NCI-H2081 treated with DMSO at 0.1 percent for 48 hours (cell line): ENCODE measurements around the gene PRKCZ.
"Not testable (repeated sequence)": the region's sequence is repeated elsewhere in the genome, so short reads cannot be mapped to it uniquely, and the experiment has no call there.

ENCODE experiments used
- DNase-seq: peaks from one replicate; lab custom pipeline; 2025; lab: John Stamatoyannopoulos, UW

PRKCZ gene

DNA sequence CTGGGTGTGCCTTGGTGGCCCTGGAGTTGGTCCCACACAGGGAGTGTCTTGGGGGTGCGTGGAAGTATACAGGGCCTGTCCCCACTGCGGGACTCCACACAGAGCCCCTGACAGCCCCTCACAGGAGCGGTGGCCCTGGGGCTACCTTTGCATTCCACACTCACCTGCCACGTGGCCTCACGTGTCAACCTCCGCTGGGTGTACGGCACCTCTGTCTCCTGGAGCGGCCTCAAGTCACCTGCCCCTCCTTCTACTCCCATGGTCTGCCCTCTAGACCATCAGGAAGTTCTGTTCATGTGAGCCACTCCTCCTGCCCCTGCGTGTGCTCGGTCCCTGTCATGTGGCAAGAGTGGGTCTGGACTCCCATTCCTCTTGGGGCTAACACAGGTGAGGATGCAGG lies 85.7 kb downstream of the PRKCZ start:
- no peak for DNase-seq

- no peak for DNase-seq
Measured at GRCh38 chr1:2136386-2137235, 86.4 kb downstream of the PRKCZ start.

- no peak for DNase-seq
Measured at GRCh38 chr1:2137257-2138121, 87.3 kb downstream of the PRKCZ start.

GRCh38 chr1:2139156-2139555 lies 88.9 kb downstream of the PRKCZ start:
- not testable (repeated sequence) for DNase-seq

- DNase-seq: no peak
Measured at GRCh38 chr1:2141025-2141424, 90.8 kb downstream of the PRKCZ start.

DNA sequence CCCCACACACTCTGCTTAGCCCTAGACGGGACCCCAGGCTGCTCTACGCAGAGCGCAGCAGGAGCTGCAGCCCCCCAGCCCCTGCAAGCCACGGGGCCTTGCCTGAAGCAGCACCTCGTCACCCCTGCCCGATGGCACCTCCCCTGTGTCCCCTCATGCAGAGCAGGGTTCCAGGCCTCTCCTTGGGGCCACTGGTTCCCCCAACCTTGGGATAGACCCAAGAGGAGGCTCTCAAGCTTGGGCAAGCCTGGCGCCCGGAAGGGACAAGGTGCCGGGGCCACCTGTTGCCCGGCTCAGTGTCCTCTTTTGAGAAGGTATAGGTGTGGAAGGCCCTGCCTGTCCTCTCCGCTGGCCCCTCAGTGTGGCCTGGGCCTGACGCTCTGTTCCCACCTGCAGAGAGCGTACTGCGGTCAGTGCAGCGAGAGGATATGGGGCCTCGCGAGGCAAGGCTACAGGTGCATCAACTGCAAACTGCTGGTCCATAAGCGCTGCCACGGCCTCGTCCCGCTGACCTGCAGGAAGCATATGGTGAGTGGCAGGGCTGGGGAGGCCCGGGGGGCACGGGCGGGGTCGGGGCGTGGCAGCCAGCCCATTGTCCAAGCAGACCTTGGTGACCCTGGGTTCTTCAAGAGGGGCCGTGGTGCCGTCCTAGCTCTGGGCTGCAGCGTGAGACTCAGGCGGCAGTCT lies 93.7 kb downstream of the PRKCZ start:
- no peak for DNase-seq

GRCh38 chr1:2144501-2145090 lies 94.4 kb downstream of the PRKCZ start:
- DNase-seq: no peak

DNA sequence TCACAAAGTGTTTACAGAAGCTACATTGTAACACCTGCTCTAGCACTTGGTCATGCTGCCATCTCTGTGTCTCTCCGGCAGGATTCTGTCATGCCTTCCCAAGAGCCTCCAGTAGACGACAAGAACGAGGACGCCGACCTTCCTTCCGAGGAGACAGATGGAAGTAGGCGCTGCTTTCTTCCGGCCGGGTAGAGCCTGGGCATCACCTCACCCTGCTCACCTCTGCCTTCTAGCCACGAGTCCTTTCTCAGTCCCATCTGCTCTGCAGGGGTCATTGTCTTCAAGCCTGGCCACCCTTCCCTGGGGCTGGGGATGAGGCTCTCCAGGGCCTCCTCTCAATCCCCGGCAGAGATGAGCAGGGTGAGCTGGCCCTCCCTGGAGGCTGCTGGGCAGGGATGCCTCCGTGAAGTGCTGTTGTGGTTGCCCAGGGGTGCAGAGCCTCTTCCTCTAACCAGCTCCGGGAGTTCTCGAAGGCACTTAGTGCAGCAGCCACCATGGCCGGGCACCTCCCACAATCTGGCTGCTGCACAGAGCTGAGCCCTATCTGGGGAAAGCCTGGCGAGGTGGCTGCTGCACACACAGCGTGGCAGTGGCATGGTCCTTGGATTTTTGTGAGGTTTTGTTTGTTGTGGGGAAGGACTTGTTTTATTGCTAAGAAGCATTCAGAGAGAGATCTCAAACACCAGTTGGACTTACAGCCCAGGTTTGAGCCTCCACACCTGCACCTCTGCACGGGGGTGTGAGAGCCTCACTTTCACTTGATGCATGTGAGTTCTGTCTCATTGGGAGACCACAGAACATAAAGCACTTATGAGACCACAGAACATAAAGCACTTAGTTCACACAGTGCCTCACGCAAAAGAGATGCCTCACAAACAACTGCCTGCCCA lies 96.0 kb downstream of the PRKCZ start:
- DNase-seq: no peak

DNA sequence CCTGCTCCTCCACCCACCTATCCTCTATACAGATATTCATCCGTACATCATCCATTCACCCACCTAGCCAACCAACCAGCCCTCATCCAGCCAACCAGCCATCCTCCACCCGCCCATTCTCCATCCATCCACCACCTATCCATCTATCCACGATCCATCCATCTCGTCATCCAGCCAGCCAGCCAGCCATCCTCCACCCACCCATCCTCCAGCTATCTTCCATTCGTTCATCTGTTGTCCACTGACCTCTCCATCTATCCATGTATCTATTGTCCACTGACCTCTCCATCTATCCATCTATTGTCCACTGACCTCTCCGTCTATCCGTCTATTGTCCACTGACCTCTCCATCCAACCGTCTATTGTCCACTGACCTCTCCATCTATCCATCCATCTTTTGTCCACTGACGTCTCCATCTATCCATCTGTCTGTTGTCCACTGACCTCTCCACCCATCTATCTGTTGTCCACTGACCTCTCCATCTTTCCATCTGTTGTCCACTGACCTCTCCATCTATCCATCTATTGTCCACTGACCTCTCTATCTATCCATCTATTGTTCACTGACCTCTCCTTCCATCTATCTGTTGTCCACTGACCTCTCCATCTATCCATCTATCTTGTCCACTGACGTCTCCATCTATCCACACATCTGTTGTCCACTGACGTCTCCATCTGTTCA lies 96.8 kb downstream of the PRKCZ start:
- DNase-seq: no peak

DNA sequence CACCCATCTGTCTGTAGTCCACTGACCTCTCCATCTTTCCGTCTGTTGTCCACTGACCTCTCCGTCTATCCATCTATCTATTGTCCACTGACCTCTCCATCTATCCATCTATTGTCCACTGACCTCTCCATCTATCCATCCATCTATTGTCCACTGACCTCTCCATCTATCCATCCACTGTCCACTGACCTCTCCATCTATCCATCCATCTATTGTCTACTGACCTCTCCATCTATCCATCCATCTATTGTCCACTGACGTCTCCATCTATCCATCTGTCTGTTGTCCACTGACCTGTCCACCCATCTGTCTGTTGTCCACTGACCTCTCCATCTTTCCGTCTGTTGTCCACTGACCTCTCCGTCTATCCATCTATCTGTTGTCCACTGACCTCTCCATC lies 97.7 kb downstream of the PRKCZ start:
- DNase-seq: not testable (repeated sequence)

DNA sequence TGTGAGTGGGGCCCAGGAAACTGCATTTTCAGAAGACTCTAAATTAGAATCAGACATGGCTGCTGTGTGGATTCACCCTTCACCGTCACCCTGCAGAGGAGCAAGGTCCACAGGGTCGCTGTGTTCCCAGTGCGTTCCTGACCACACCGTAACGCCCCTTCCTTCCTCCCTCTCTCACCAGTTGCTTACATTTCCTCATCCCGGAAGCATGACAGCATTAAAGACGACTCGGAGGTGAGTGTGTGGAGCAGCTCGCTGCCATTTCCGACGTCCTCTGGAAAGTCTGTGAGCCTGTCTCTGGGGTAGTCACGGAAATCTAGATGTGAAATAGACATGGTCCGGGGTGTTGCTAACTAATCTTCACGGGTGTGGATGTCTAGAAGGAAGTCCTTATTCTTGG lies 98.5 kb downstream of the PRKCZ start:
- DNase-seq: no peak

GRCh38 chr1:2150801-2151200 lies 100.6 kb downstream of the PRKCZ start:
- DNase-seq: no peak

DNA sequence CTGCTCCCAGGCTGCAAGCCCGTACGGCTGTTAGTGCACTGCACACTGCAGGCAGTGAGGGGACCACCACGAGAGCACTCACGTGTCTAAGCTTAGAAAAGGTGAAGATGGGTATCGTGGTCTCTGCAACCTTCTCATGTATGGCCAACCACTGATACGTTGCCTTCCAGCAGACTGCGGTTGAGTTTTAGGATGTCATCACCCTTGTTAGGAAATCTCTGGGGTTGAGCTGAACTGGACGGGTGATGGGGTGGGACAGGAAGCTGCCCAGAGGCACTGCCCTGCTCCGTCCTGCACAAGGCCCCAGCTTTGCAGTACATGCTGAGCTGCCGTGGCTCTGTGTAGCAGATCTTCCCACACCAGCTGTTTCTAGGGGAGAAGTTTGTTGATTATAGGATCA lies 101.0 kb downstream of the PRKCZ start:
- DNase-seq: no peak

DNA sequence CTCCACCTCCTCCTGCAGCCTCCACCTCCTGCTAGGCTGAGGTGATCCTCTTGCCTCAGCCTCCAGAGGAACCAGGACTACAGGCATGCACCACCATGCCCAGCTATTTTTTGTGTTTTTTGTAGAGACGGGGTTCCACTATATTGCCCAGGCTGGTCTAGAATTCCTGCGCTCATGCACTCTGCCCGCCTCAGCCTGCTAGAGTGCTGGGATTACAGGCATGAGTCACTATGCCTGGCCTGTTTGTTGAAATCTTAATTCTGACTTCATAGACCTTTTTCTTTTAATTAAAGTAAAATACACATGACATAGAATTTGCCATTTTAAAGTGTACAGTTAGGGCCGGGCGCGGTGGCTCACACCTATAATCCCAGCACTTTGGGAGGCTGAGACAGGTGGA lies 101.7 kb downstream of the PRKCZ start:
- DNase-seq: no peak

- DNase-seq: no peak
Measured at GRCh38 chr1:2152954-2153353, 102.7 kb downstream of the PRKCZ start.

- no peak for DNase-seq
Measured at GRCh38 chr1:2154022-2154421, 103.8 kb downstream of the PRKCZ start.

- DNase-seq: no peak
Measured at GRCh38 chr1:2155147-2155598, 105.0 kb downstream of the PRKCZ start.

GRCh38 chr1:2155788-2156187 lies 105.6 kb downstream of the PRKCZ start:
- DNase-seq: no peak

GRCh38 chr1:2156866-2157265 lies 106.7 kb downstream of the PRKCZ start:
- no peak for DNase-seq

DNA sequence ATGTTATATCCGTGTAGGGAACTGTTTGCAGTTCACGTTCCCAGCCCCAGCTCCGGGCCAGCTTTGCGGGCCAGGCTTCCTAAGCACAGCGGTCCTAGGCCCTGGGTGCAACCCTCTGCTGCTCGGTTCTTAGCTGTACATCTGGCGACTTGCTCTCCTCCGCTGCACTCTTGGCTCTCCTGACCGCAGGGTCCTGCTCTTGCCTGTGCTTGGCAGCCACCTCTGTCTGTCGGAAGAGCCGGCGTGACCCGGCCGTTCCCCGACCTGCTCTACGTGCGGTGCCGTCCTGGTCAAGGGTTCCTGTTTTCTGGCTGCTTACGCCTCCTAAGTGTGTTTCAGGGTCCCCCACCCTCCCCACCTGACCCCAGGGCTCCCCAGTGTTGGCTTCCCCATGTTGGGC lies 107.6 kb downstream of the PRKCZ start:
- no peak for DNase-seq
